Keratinocyte (primary cell): Measurements from ENCODE around the gene UNC79. TPM values are rescaled to one million over a fixed set of nuclear protein-coding genes. Genes with fewer than 3 reads are reported as not detected.

Experiments used
- DNase-seq: peaks from one replicate; pipeline ENCODE4 v3.0.0-alpha.2; 2011; ENCODE audit warnings: low read depth, missing footprints, low spot score
- FAIRE-seq: peaks from 2 replicates; lab custom pipeline; 2011; peaks lifted over from hg19 to GRCh38; lab: Jason Lieb, UNC
- H2AFZ ChIP-seq: 2 replicates; pipeline ENCODE4 v1.6.0; 2012; ENCODE audit warnings: low read length, control low read depth, inconsistent platforms; ENCODE audit not compliant: control insufficient read depth
- H3K27ac ChIP-seq: 2 replicates; pipeline ENCODE4 v1.5.1; 2011; ENCODE audit warnings: low read length; ENCODE audit not compliant: control insufficient read depth, insufficient read depth
- H3K27me3 ChIP-seq: 3 replicates; pipeline ENCODE4 v1.6.0; 2011; ENCODE audit warnings: low read length; ENCODE audit not compliant: control insufficient read depth, insufficient read depth; ENCODE audit errors: extremely low read depth
- H3K36me3 ChIP-seq, 2 experiments: 2 replicates in 1 of 2; 3 replicates in 1 of 2; pipeline ENCODE4 v1.5.1; 2011; ENCODE audit warnings: low read length in 2 of 2, mild to moderate bottlenecking in 1 of 2; ENCODE audit not compliant: control insufficient read depth in 2 of 2, insufficient read depth in 2 of 2; ENCODE audit errors: extremely low read depth in 1 of 2
- H3K4me1 ChIP-seq: 3 replicates; pipeline ENCODE4 v1.5.1; 2011; ENCODE audit warnings: low read length; ENCODE audit not compliant: control insufficient read depth, insufficient read depth; ENCODE audit errors: extremely low read depth
- H3K4me2 ChIP-seq: 3 replicates; pipeline ENCODE4 v1.6.0; 2011; ENCODE audit warnings: low read depth, low read length; ENCODE audit not compliant: control insufficient read depth, insufficient read depth; ENCODE audit errors: extremely low read depth
- H3K4me3 ChIP-seq, 3 experiments: fragments of 200-600 bp in 1 of 3; sonication (generic) in 1 of 3; 2 replicates in 2 of 3; 3 replicates in 1 of 3; pipeline ENCODE4 v1.5.1; 2011 to 2016; ENCODE audit warnings: low read length in 3 of 3, mild to moderate bottlenecking in 3 of 3, control low read depth in 2 of 3, inconsistent platforms in 1 of 3, low read depth in 1 of 3, mixed read lengths in 1 of 3, mixed run types in 1 of 3, moderate library complexity in 1 of 3; ENCODE audit not compliant: control insufficient read depth in 2 of 3, insufficient read depth in 2 of 3; ENCODE audit errors: extremely low read depth in 1 of 3
- H3K79me2 ChIP-seq: 2 replicates; pipeline ENCODE4 v1.6.0; 2012; ENCODE audit warnings: low read length; ENCODE audit not compliant: control insufficient read depth, insufficient read depth
- H3K9ac ChIP-seq: 3 replicates; pipeline ENCODE4 v1.6.0; 2011; ENCODE audit warnings: low read length; ENCODE audit not compliant: control insufficient read depth, insufficient read depth; ENCODE audit errors: extremely low read depth
- H3K9me1 ChIP-seq: 3 replicates; pipeline ENCODE4 v1.6.0; 2011; ENCODE audit warnings: low read length; ENCODE audit not compliant: control insufficient read depth, insufficient read depth; ENCODE audit errors: extremely low read depth
- H3K9me3 ChIP-seq: 2 replicates; pipeline ENCODE4 v1.5.1; 2012; ENCODE audit warnings: low read depth, low read length; ENCODE audit not compliant: control insufficient read depth
- H4K20me1 ChIP-seq: 3 replicates; pipeline ENCODE4 v1.6.0; 2011; ENCODE audit warnings: low read length; ENCODE audit not compliant: control insufficient read depth, insufficient read depth; ENCODE audit errors: extremely low read depth
- CTCF ChIP-seq, 3 experiments: IDR thresholded peaks in 1 of 3; conservative IDR thresholded peaks in 1 of 3; optimal IDR thresholded peaks in 1 of 3; 2 replicates in 2 of 3; 3 replicates in 1 of 3; pipeline versions ENCODE3 to v1.5.1; 2011; ENCODE audit warnings: low read length in 3 of 3, mild to moderate bottlenecking in 3 of 3, moderate library complexity in 2 of 3, control low read depth in 1 of 3, inconsistent platforms in 1 of 3; ENCODE audit not compliant: insufficient read depth in 2 of 3; ENCODE audit errors: extremely low read depth in 1 of 3
- EZH2 ChIP-seq: IDR thresholded peaks from one replicate; pipeline ENCODE4 v1.6.1; 2012; ENCODE audit warnings: inconsistent platforms, mild to moderate bottlenecking, low read length, moderate library complexity
- dilution Hi-C: fragments of 300-500 bp; cut with MboI; formaldehyde crosslinking; loops from one replicate; pipeline ENCODE4 v1.7.0; 2020; ENCODE audit warnings: low sequenced_read_pairs; ENCODE audit not compliant: extremely low pct_ligation_motif_present
- polyA plus RNA-seq, 5 experiments: library from polyadenylated mRNA; depleted of rRNA in 3 of 5; stranded (reverse) in 3 of 5; stranded (forward) in 1 of 5; unstranded in 1 of 5; fragments of >200 nt; gene quantifications; 1 replicate in 1 of 5; 2 replicates in 3 of 5; 3 replicates in 1 of 5; pipeline versions ENCODE4 v1.2.1 to v1.2.3, GENCODE V29; 2011 to 2012; ENCODE audit warnings: missing spikeins in 2 of 5, low read depth in 1 of 5, low replicate concordance in 1 of 5

The UNC79 gene
- polyA plus RNA-seq, 1 donor (not counting 4 experiments of a cell fraction or from before 2014, with no cell fraction given): 0.01 TPM

DNA sequence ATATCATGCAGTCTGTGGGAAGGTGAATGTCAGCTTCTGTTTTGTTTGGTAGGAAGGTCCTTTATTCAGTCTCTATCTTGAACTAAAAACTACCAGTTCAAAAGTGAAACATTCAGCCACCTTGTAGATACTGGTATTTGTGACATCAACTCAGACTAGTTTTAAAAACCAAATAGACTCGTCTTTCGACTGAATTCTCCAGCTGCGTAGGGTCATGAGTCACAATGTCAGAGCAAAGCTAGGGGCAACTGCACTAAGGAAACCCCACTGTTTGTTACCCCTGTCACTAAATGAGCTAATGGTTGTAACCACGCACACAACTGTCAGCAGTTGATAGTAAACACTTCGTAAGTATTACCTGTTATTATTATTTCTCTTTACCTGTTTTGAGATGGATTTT, 212.9 kb downstream of the UNC79 start:
- no peaks in the 10 kb centered on the region for H3K9me1 ChIP-seq
- H3K79me2 ChIP-seq: no peaks in the 10 kb centered on the region
- H3K36me3 ChIP-seq: no peaks in the 10 kb centered on the region
- no peaks in the 10 kb centered on the region for H3K4me1 ChIP-seq
- H3K9ac ChIP-seq: no peak overlapping the region
- no peak for FAIRE-seq
- TF ChIP-seq CTCF (optimal IDR thresholded peaks at IDR 0.05 in 1 of 3, IDR thresholded peaks at IDR 0.05 in 1 of 3, conservative IDR thresholded peaks at IDR 0.05 in 1 of 3; ENCODE audit: extremely low read depth in 1 of 3, insufficient read depth in 2 of 3, low read length in 3 of 3) (no peak), EZH2 (no peak)
- no peaks in the 10 kb centered on the region for H3K27me3 ChIP-seq
- no peak for DNase-seq
- no peaks in the 10 kb centered on the region for H4K20me1 ChIP-seq
- no peak overlapping the region for H3K4me2 ChIP-seq
- H3K9me3 ChIP-seq: no peaks in the 10 kb centered on the region
- no peak overlapping the region for H2AFZ ChIP-seq
- no peak overlapping the region for H3K4me3 ChIP-seq
- dilution Hi-C loops: no loop called here
- H3K27ac ChIP-seq: no peak overlapping the region

- DNase-seq (no peak), FAIRE-seq (no peak)
- Histone ChIP-seq H3K9ac (no peak overlapping the region), H3K9me3 (no peaks in the 10 kb centered on the region), H3K79me2 (no peaks in the 10 kb centered on the region), H3K27ac (no peak overlapping the region), H3K4me1 (no peaks in the 10 kb centered on the region), H3K9me1 (no peaks in the 10 kb centered on the region), H3K4me3 (no peak overlapping the region), H4K20me1 (no peaks in the 10 kb centered on the region), H2AFZ (no peak overlapping the region), H3K4me2 (no peak overlapping the region), H3K27me3 (no peaks in the 10 kb centered on the region), H3K36me3 (no peaks in the 10 kb centered on the region)
- TF ChIP-seq CTCF (optimal IDR thresholded peaks at IDR 0.05 in 1 of 3, IDR thresholded peaks at IDR 0.05 in 1 of 3, conservative IDR thresholded peaks at IDR 0.05 in 1 of 3; ENCODE audit: extremely low read depth in 1 of 3, insufficient read depth in 2 of 3, low read length in 3 of 3) (no peak), EZH2 (no peak)
- dilution Hi-C loops: no loop called here
These were observed 214.5 kb downstream of the UNC79 start for GRCh38 chr14:93645200-93645599.
